ENCODE results near the gene FAM170B. TPM values are rescaled to one million over a fixed set of nuclear protein-coding genes. Genes with fewer than 3 reads are reported as not detected.

FAM170B gene
- total RNA-seq, 4 donors from 2014 or later, result not detected

DNA sequence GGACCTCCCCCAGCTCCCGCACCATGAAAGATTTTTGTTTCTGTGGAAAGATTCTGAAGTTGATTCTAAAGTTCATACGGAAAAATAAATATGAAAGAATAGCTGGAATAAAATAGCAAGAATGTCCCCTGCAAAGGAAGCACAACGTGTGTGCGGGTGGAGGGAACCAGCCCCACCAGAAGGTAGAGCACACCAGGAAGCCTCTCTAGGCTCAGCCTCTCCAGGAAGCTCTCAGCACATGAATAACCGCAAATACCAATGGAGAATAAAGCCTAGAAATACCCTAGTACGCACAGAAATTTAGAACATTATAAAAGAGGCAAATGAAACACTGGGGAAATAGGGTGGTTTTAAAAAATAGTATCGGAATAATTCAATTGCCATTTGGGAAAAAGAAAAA lies 24.6 kb upstream of the FAM170B start:
- Histone ChIP-seq H3K4me1 (no peaks in the 10 kb centered on the region), H3K27me3 (no peaks in the 10 kb centered on the region), H3K27ac (no peak overlapping the region), H3K4me3 (no peak overlapping the region), H3K9me3 (no peaks in the 10 kb centered on the region), H3K36me3 (no peaks in the 10 kb centered on the region)
- DNase-seq, result no peak
- intact Hi-C loops (cut with DNase I; ENCODE audit: low total_unique reads), result no loop called here
- TF ChIP-seq CTCF (IDR thresholded peaks at IDR 0.05) (no peak), POLR2A (IDR thresholded peaks at IDR 0.05) (no peak)

DNA sequence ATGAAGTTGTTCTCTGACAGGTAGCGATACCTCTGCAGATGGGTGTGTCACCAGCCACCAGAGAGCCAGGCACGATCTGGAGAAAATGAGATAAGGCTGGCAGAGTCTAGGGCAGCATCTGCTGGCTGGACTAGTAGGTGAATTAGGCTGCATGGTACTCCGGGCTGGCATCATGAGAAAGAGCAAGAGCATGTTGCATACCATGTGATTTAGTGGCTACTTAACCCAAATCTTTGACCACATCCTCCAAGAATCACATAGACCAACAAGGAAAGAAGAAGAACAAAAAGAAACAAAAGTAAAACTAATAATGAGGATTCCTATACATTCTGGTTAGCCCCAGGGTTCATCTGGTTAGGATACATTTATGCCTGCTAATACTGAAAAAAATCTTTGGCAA lies 23.4 kb upstream of the FAM170B start:
- no peaks in the 10 kb centered on the region for H3K27me3 ChIP-seq
- DNase-seq, result no peak
- no peak overlapping the region for H3K4me3 ChIP-seq
- H3K4me1 ChIP-seq, result no peaks in the 10 kb centered on the region
- H3K36me3 ChIP-seq, result no peaks in the 10 kb centered on the region
- no peaks in the 10 kb centered on the region for H3K9me3 ChIP-seq
- TF ChIP-seq CTCF (IDR thresholded peaks at IDR 0.05) (no peak), POLR2A (IDR thresholded peaks at IDR 0.05) (no peak)
- intact Hi-C loops (cut with DNase I; ENCODE audit: low total_unique reads), result no loop called here
- H3K27ac ChIP-seq, result no peak overlapping the region

DNA sequence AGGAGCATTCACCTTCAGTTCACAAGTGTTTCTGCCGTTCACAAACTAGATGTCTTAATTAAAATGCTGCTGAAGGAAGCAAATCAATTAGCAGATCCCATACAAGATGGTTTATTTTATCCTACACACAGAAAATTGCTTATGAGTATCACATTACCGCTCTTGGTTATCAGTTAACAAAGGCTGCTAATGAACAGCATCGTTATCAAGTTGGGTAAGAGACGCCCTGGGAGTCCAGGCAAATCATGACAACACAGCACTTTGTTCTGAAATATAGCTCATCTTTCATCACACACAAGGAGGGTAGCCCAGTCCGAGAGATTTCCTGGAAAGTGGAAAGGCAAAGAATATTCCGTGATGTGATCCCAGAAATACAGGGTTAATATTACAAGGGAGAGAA lies 20.8 kb upstream of the FAM170B start:
- intact Hi-C loops (cut with DNase I; ENCODE audit: low total_unique reads), result no loop called here
- TF ChIP-seq CTCF (IDR thresholded peaks at IDR 0.05), result no peak
- no peak for TF ChIP-seq POLR2A (IDR thresholded peaks at IDR 0.05)

GRCh38 chr10:49153971-49154370 lies 20.1 kb upstream of the FAM170B start:
- intact Hi-C loops (cut with DNase I; ENCODE audit: low total_unique reads), result no loop called here
- Histone ChIP-seq H3K4me1 (no peaks in the 10 kb centered on the region), H3K4me3 (no peak overlapping the region), H3K27me3 (no peaks in the 10 kb centered on the region), H3K27ac (no peak overlapping the region), H3K36me3 (no peaks in the 10 kb centered on the region), H3K9me3 (no peaks in the 10 kb centered on the region)
- no peak for DNase-seq
- no peak for TF ChIP-seq CTCF (IDR thresholded peaks at IDR 0.05)
- no peak for TF ChIP-seq POLR2A (IDR thresholded peaks at IDR 0.05)

More for the DNA sequence above, 20.8 kb upstream of the FAM170B start:
- no peaks in the 10 kb centered on the region for H3K4me1 ChIP-seq
- H3K36me3 ChIP-seq, result no peaks in the 10 kb centered on the region
- no peak overlapping the region for H3K4me3 ChIP-seq
- H3K27ac ChIP-seq, result no peak overlapping the region
- no peaks in the 10 kb centered on the region for H3K9me3 ChIP-seq
- no peaks in the 10 kb centered on the region for H3K27me3 ChIP-seq
- no peak for DNase-seq

- intact Hi-C loops (cut with DNase I; ENCODE audit: low total_unique reads), result no loop called here
- Histone ChIP-seq H3K27ac (no peak overlapping the region), H3K27me3 (no peaks in the 10 kb centered on the region), H3K36me3 (no peaks in the 10 kb centered on the region), H3K9me3 (no peaks in the 10 kb centered on the region), H3K4me3 (no peak overlapping the region), H3K4me1 (no peaks in the 10 kb centered on the region)
- TF ChIP-seq CTCF (IDR thresholded peaks at IDR 0.05), result no peak
- TF ChIP-seq POLR2A (IDR thresholded peaks at IDR 0.05), result no peak
- DNase-seq, result no peak
These were observed 19.3 kb upstream of the FAM170B start for GRCh38 chr10:49153115-49153514.

All from uterus (tissue), 4 donors.